T-helper 1 cell treated with Interleukin-12 subunit alpha and Interleukin-12 subunit beta and Interleukin-4 antibody, amounts not matched to agents 30 μg/mL and 1 μg/mL, for 36 hours (primary cell): ENCODE results near the gene ZFHX3.

Experiments used
- H3K27ac Mint-ChIP-seq: one replicate; pipeline ENCODE4 v1.8.0; 2021; ENCODE audit warnings: mild to moderate bottlenecking, mixed read lengths
- H3K27me3 Mint-ChIP-seq: one replicate; pipeline ENCODE4 v1.8.0; 2021; ENCODE audit warnings: low read depth, mixed read lengths
- H3K36me3 Mint-ChIP-seq: one replicate; pipeline ENCODE4 v1.8.0; 2021; ENCODE audit warnings: low read depth, mixed read lengths
- H3K4me1 Mint-ChIP-seq: one replicate; pipeline ENCODE4 v1.8.0; 2021; ENCODE audit warnings: low read depth, mixed read lengths
- H3K4me3 Mint-ChIP-seq: one replicate; pipeline ENCODE4 v1.8.0; 2021; ENCODE audit warnings: mild to moderate bottlenecking, moderate library complexity, mixed read lengths
- H3K9me3 Mint-ChIP-seq: one replicate; pipeline ENCODE4 v1.8.0; 2021; ENCODE audit warnings: mixed read lengths

The ZFHX3 gene

GRCh38 chr16:72858665-72859493, 189.0 kb downstream of the ZFHX3 start:
- peaks cover 8% of the 10 kb centered on the region for H3K4me1 Mint-ChIP-seq
- H3K27me3 Mint-ChIP-seq = peaks cover 3% of the 10 kb centered on the region
- no peak overlapping the region for H3K4me3 Mint-ChIP-seq
- H3K27ac Mint-ChIP-seq = no peak overlapping the region
- H3K36me3 Mint-ChIP-seq = no peaks in the 10 kb centered on the region
- H3K9me3 Mint-ChIP-seq = no peaks in the 10 kb centered on the region

- Mint-ChIP-seq H3K4me1 (peaks cover 13% of the 10 kb centered on the region), H3K27ac (no peak overlapping the region), H3K9me3 (no peaks in the 10 kb centered on the region), H3K4me3 (no peak overlapping the region), H3K36me3 (no peaks in the 10 kb centered on the region), H3K27me3 (peaks cover 8% of the 10 kb centered on the region)
Measured at GRCh38 chr16:72857834-72858664, 189.9 kb downstream of the ZFHX3 start.

GRCh38 chr16:72856797-72857196, 191.1 kb downstream of the ZFHX3 start:
- Mint-ChIP-seq H3K27ac (no peak overlapping the region), H3K4me3 (no peak overlapping the region), H3K9me3 (no peaks in the 10 kb centered on the region), H3K36me3 (no peaks in the 10 kb centered on the region), H3K27me3 (peaks cover 15% of the 10 kb centered on the region), H3K4me1 (peaks cover 13% of the 10 kb centered on the region)

GRCh38 chr16:72854267-72854959, 193.5 kb downstream of the ZFHX3 start:
- peaks cover 22% of the 10 kb centered on the region for H3K27me3 Mint-ChIP-seq
- H3K36me3 Mint-ChIP-seq = no peaks in the 10 kb centered on the region
- H3K27ac Mint-ChIP-seq = no peak overlapping the region
- H3K9me3 Mint-ChIP-seq = no peaks in the 10 kb centered on the region
- no peak overlapping the region for H3K4me3 Mint-ChIP-seq
- H3K4me1 Mint-ChIP-seq = peaks cover 13% of the 10 kb centered on the region

- H3K27ac Mint-ChIP-seq = no peak overlapping the region
- no peak overlapping the region for H3K4me3 Mint-ChIP-seq
- no peaks in the 10 kb centered on the region for H3K9me3 Mint-ChIP-seq
Measured at GRCh38 chr16:72853575-72854266, 194.2 kb downstream of the ZFHX3 start.

GRCh38 chr16:72852421-72852820, 195.5 kb downstream of the ZFHX3 start:
- H3K4me3 Mint-ChIP-seq = no peak overlapping the region
- peaks cover 22% of the 10 kb centered on the region for H3K27me3 Mint-ChIP-seq
- no peaks in the 10 kb centered on the region for H3K36me3 Mint-ChIP-seq

More at GRCh38 chr16:72853575-72854266, 194.2 kb downstream of the ZFHX3 start:
- Mint-ChIP-seq H3K36me3 (no peaks in the 10 kb centered on the region), H3K4me1 (peaks cover 13% of the 10 kb centered on the region), H3K27me3 (peaks cover 22% of the 10 kb centered on the region)

GRCh38 chr16:72850853-72851252, 197.1 kb downstream of the ZFHX3 start:
- Mint-ChIP-seq H3K9me3 (no peaks in the 10 kb centered on the region), H3K36me3 (no peaks in the 10 kb centered on the region), H3K4me1 (peaks cover 13% of the 10 kb centered on the region), H3K27me3 (peaks cover 25% of the 10 kb centered on the region), H3K27ac (no peak overlapping the region), H3K4me3 (no peak overlapping the region)

More at GRCh38 chr16:72852421-72852820, 195.5 kb downstream of the ZFHX3 start:
- H3K4me1 Mint-ChIP-seq = peaks cover 14% of the 10 kb centered on the region
- no peak overlapping the region for H3K27ac Mint-ChIP-seq
- no peaks in the 10 kb centered on the region for H3K9me3 Mint-ChIP-seq

- Mint-ChIP-seq H3K27ac (no peak overlapping the region), H3K27me3 (peaks cover 31% of the 10 kb centered on the region), H3K4me1 (peaks cover 18% of the 10 kb centered on the region), H3K9me3 (no peaks in the 10 kb centered on the region), H3K4me3 (no peak overlapping the region), H3K36me3 (no peaks in the 10 kb centered on the region)
Measured at GRCh38 chr16:72850021-72850420, 197.9 kb downstream of the ZFHX3 start.

GRCh38 chr16:72848759-72849664, 198.9 kb downstream of the ZFHX3 start:
- no peak overlapping the region for H3K27ac Mint-ChIP-seq
- H3K36me3 Mint-ChIP-seq = no peaks in the 10 kb centered on the region
- no peaks in the 10 kb centered on the region for H3K9me3 Mint-ChIP-seq
- H3K4me1 Mint-ChIP-seq = peaks cover 23% of the 10 kb centered on the region
- peaks cover 31% of the 10 kb centered on the region for H3K27me3 Mint-ChIP-seq
- no peak overlapping the region for H3K4me3 Mint-ChIP-seq

- H3K27me3 Mint-ChIP-seq = peaks cover 22% of the 10 kb centered on the region
- no peaks in the 10 kb centered on the region for H3K9me3 Mint-ChIP-seq
- peaks cover 21% of the 10 kb centered on the region for H3K4me1 Mint-ChIP-seq
- H3K36me3 Mint-ChIP-seq = no peaks in the 10 kb centered on the region
- no peak overlapping the region for H3K4me3 Mint-ChIP-seq
- no peak overlapping the region for H3K27ac Mint-ChIP-seq
Measured at GRCh38 chr16:72848028-72848400, 199.9 kb downstream of the ZFHX3 start.

- Mint-ChIP-seq H3K4me3 (no peak overlapping the region), H3K36me3 (no peaks in the 10 kb centered on the region), H3K4me1 (peaks cover 21% of the 10 kb centered on the region), H3K9me3 (no peaks in the 10 kb centered on the region), H3K27me3 (peaks cover 24% of the 10 kb centered on the region), H3K27ac (no peak overlapping the region)
Measured at GRCh38 chr16:72847187-72848027, 200.5 kb downstream of the ZFHX3 start.

- H3K4me3 Mint-ChIP-seq = no peak overlapping the region
- H3K4me1 Mint-ChIP-seq = peaks cover 21% of the 10 kb centered on the region
- H3K36me3 Mint-ChIP-seq = no peaks in the 10 kb centered on the region
- H3K27me3 Mint-ChIP-seq = peaks cover 21% of the 10 kb centered on the region
- no peaks in the 10 kb centered on the region for H3K9me3 Mint-ChIP-seq
- no peak overlapping the region for H3K27ac Mint-ChIP-seq
Measured at GRCh38 chr16:72846594-72846993, 201.3 kb downstream of the ZFHX3 start.
